GM12878 (cell line): ENCODE measurements around the gene WTIP. TPM values are rescaled to one million over a fixed set of nuclear protein-coding genes. Genes with fewer than 3 reads are reported as not detected.

Experiments used
- ATAC-seq: fragments of 200-7000 bp; cut with Tn5 transposase; 3 replicates; pipeline ENCODE4 v1.9.1; 2020; ENCODE audit warnings: mild to moderate bottlenecking, moderate library complexity
- BruUV-seq: library from RNA; stranded (reverse); fragments of 400-500 nt; replicated peaks from 2 replicates; lab custom pipeline; 2021; lab: Mats Ljungman, UMichigan
- CTCF ChIA-PET: fragments of 300-600 bp; sonication (Branson Sonifier 250); formaldehyde crosslinking; extraction: SDS; loops from one replicate; lab custom pipeline; 2021; ENCODE audit warnings: inconsistent platforms; lab: Yijun Ruan, JAX
- POLR2A ChIA-PET: fragments of 350-600 bp; formaldehyde crosslinking; extraction: SDS; loops from one replicate; lab custom pipeline; 2021; ENCODE audit warnings: inconsistent platforms; lab: Charles Lee
- RAD21 ChIA-PET: fragments of 300-600 bp; sonication (Branson Sonifier 250); formaldehyde crosslinking; loops from one replicate; lab custom pipeline; 2023; ENCODE audit warnings: antibody characterized with exemption; ENCODE audit not compliant: unreplicated experiment; lab: Charles Lee
- SMC1A ChIA-PET: fragments of 300-600 bp; sonication (Branson Sonifier 250); formaldehyde crosslinking; loops from one replicate; lab custom pipeline; 2023; ENCODE audit not compliant: unreplicated experiment, uncharacterized antibody; lab: Charles Lee
- DNase-seq: peaks from one replicate; pipeline ENCODE4 v3.0.0-alpha.2; 2011; ENCODE audit warnings: low read depth, low spot score
- FAIRE-seq: peaks from 3 replicates; lab custom pipeline; 2011; peaks lifted over from hg19 to GRCh38; lab: Jason Lieb, UNC
- H2AFZ ChIP-seq: 2 replicates; pipeline ENCODE4 v1.6.0; 2011; ENCODE audit warnings: low read depth, low read length, control low read depth; ENCODE audit not compliant: control insufficient read depth
- H3K27ac ChIP-seq: 2 replicates; pipeline ENCODE4 v1.5.1; 2011; ENCODE audit warnings: control low read depth; ENCODE audit not compliant: control insufficient read depth, insufficient read depth
- H3K27me3 ChIP-seq, 2 experiments: replicated peaks in 1 of 2; 2 replicates each; pipeline versions ENCODE4 v1.6.0 to v1.6.1; 2011; ENCODE audit warnings: low read length in 1 of 2; ENCODE audit not compliant: control insufficient read depth in 2 of 2, insufficient read depth in 2 of 2
- H3K36me3 ChIP-seq, 2 experiments: 2 replicates each; pipeline ENCODE4 v1.5.1; 2011; ENCODE audit warnings: low read length in 1 of 2; ENCODE audit not compliant: control insufficient read depth in 2 of 2, insufficient read depth in 2 of 2
- H3K4me1 ChIP-seq: 2 replicates; pipeline ENCODE4 v1.6.1; 2011; ENCODE audit warnings: mild to moderate bottlenecking, low read length, moderate library complexity, mixed read lengths; ENCODE audit not compliant: control insufficient read depth, insufficient read depth
- H3K4me2 ChIP-seq: 2 replicates; pipeline ENCODE4 v1.6.0; 2011; ENCODE audit warnings: control low read depth; ENCODE audit not compliant: control insufficient read depth, insufficient read depth
- H3K4me3 ChIP-seq: fragments of 200-600 bp; sonication (generic); 2 replicates; pipeline ENCODE4 v1.5.1; 2016
- H3K79me2 ChIP-seq: 2 replicates; pipeline ENCODE4 v1.6.0; 2011; ENCODE audit warnings: low read length; ENCODE audit not compliant: control insufficient read depth, insufficient read depth
- H3K9ac ChIP-seq: 2 replicates; pipeline ENCODE4 v1.8.0; 2011; ENCODE audit warnings: low read length, control low read depth, mixed read lengths; ENCODE audit not compliant: control insufficient read depth, insufficient read depth
- H3K9me3 ChIP-seq: replicated peaks from 3 replicates; pipeline ENCODE4 v1.5.1; 2011; ENCODE audit warnings: mild to moderate bottlenecking, low read length; ENCODE audit not compliant: control insufficient read depth, insufficient read depth
- H4K20me1 ChIP-seq: 2 replicates; pipeline ENCODE4 v1.6.0; 2011; ENCODE audit not compliant: control insufficient read depth, insufficient read depth
- BRCA1 ChIP-seq: IDR thresholded peaks from 2 replicates; pipeline ENCODE4 v1.6.1; 2011; ENCODE audit warnings: low read depth, low read length, improper control_type of control experiment
- GATAD2B ChIP-seq: fragments of 450-650 bp; conservative IDR thresholded peaks from 2 replicates; pipeline ENCODE4 v1.6.1; 2017; ENCODE audit warnings: low read depth, mild to moderate bottlenecking, moderate library complexity
- KLF5 ChIP-seq: fragments of 450-650 bp; IDR thresholded peaks from 2 replicates; pipeline ENCODE4 v1.6.1; 2014; ENCODE audit warnings: mild to moderate bottlenecking; ENCODE audit not compliant: partially characterized antibody
- NFYA ChIP-seq: IDR thresholded peaks from 2 replicates; pipeline ENCODE4 v1.6.1; 2011; ENCODE audit warnings: low read depth, mild to moderate bottlenecking, low read length, improper control_type of control experiment, borderline replicate concordance
- NFYB ChIP-seq: IDR thresholded peaks from 2 replicates; pipeline ENCODE4 v1.6.1; 2011; ENCODE audit warnings: low read depth, mild to moderate bottlenecking, low read length, improper control_type of control experiment, moderate library complexity; ENCODE audit not compliant: insufficient read depth
- PAX5 ChIP-seq: IDR thresholded peaks from 2 replicates; pipeline ENCODE4 v1.6.1; 2011; ENCODE audit warnings: low read depth, low read length, borderline replicate concordance
- SREBF1 ChIP-seq: IDR thresholded peaks from 2 replicates; pipeline ENCODE4 v1.6.1; 2012; ENCODE audit warnings: mild to moderate bottlenecking, low read length
- SUPT20H ChIP-seq: IDR thresholded peaks from 2 replicates; pipeline ENCODE4 v1.6.1; 2011; ENCODE audit warnings: low read depth, mild to moderate bottlenecking, low read length, moderate library complexity, borderline replicate concordance; ENCODE audit not compliant: control insufficient read depth
- TAF1 ChIP-seq: IDR thresholded peaks from 2 replicates; pipeline ENCODE4 v1.6.1; 2011; ENCODE audit warnings: mild to moderate bottlenecking, low read depth, low read length, borderline replicate concordance
- WGBS: methylation state at CpG from one replicate; pipeline ENCODE4 v1.1.6; 2016; ENCODE audit warnings: low lambda C conversion rate; ENCODE audit not compliant: insufficient replicate concordance, insufficient coverage; ENCODE audit errors: missing lambda C conversion rate; 5-methylcytosine and 5-hydroxymethylcytosine counted together
- in situ Hi-C: fragments of 300-500 bp; cut with MboI; formaldehyde crosslinking; loops from 9 replicates; pipeline ENCODE4 v1.14.3; 2018; ENCODE audit warnings: mixed read lengths
- intact Hi-C: fragments of 100-400 bp; cut with micrococcal nuclease; formaldehyde crosslinking; loops from one replicate; pipeline ENCODE4 v1.14.2; 2022; ENCODE audit not compliant: unreplicated experiment
- polyA plus RNA-seq, 11 experiments: library from polyadenylated mRNA; depleted of rRNA in 4 of 11; unstranded in 6 of 11; stranded (reverse) in 5 of 11; fragments of >200 nt; fragmentation: Nextera tagmentation in 4 of 11; fragmentation: Illumina TruSeq in 1 of 11; extraction: Ambion mirVana in 4 of 11; extraction: Trizol in 1 of 11; gene quantifications; 1 replicate in 1 of 11; 2 replicates in 10 of 11; pipeline versions ENCODE4 v1.2.1 to v1.2.3, GENCODE V29; 2011 to 2016; ENCODE audit warnings: inconsistent platforms in 2 of 11, missing spikeins in 2 of 11, low read depth in 1 of 11
- total RNA-seq, 4 experiments: library from RNA; depleted of rRNA in 3 of 4; stranded (reverse); fragments of >200 nt in 3 of 4; fragmentation: Illumina TruSeq in 1 of 4; extraction: Trizol in 1 of 4; gene quantifications; 2 replicates each; pipeline versions ENCODE4 v1.2.1 to v1.2.3, GENCODE V29; 2013 to 2021
- TF ChIP-seq, protein P1 (sequence below): fragments of 450-650 bp; conservative IDR thresholded peaks from 2 replicates; pipeline ENCODE4 v1.6.1; 2017; ENCODE audit warnings: mild to moderate bottlenecking, moderate library complexity
- TF ChIP-seq, protein P2 (sequence below): fragments of 450-650 bp; IDR thresholded peaks from 2 replicates; pipeline ENCODE4 v1.6.1; 2017; ENCODE audit warnings: borderline replicate concordance

Gene WTIP
- total and polyA plus RNA-seq, 10 of the 15 experiments (the other 5 are each of a cell fraction or from before 2014, with no cell fraction given): 0.06 to 0.77 (median 0.17) TPM; not detected in 2

DNA sequence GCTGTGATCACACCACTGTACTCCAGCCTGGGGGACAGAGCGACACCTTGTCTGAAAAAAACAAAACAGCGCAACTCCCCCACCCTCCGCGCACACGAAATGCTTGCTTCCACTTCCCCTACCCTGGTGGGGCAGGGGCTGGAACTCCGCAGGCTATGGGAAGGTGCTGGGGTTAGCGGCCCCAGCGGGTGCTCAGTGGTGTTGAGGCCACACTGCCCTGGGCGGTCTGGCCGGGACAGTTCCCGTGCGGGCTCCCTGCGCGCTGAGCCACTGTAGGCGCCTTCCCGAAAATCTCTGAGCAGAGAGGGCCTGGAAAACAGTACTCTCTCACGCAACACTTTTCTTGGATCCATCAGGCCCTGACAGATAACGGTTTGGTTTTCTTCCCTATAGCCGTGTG, 1.1 kb upstream of the WTIP start:
- in situ Hi-C loops: no loop called here
- no peak for FAIRE-seq

More for the DNA sequence above, 1.1 kb upstream of the WTIP start:
- Histone ChIP-seq H4K20me1 (no peaks in the 10 kb centered on the region), H3K9me3 (no peaks in the 10 kb centered on the region), H3K4me3 (no peak overlapping the region), H3K27me3 (peaks cover 2 to 5% of the 10 kb centered on the region in 2 experiments; a peak in 3 of 4 replicates), H3K36me3 (no peaks in the 10 kb centered on the region), H3K9ac (no peak overlapping the region), H3K4me1 (no peaks in the 10 kb centered on the region), H3K79me2 (no peaks in the 10 kb centered on the region), H3K4me2 (no peak overlapping the region), H3K27ac (no peak overlapping the region), H2AFZ (no peak overlapping the region)
- BruUV-seq: no TSS peak
- POLR2A ChIA-PET: no interaction called here
- CTCF ChIA-PET: no interaction called here
- 79% methylated on average over 19 of the region's 19 CpGs for WGBS
- SMC1A ChIA-PET: no interaction called here
- DNase-seq (no peak), ATAC-seq (no peak)
- TF ChIP-seq SUPT20H: no peak
- no peak for TF ChIP-seq BRCA1
- no peak for TF ChIP-seq PAX5
- TF ChIP-seq, protein P1, sequence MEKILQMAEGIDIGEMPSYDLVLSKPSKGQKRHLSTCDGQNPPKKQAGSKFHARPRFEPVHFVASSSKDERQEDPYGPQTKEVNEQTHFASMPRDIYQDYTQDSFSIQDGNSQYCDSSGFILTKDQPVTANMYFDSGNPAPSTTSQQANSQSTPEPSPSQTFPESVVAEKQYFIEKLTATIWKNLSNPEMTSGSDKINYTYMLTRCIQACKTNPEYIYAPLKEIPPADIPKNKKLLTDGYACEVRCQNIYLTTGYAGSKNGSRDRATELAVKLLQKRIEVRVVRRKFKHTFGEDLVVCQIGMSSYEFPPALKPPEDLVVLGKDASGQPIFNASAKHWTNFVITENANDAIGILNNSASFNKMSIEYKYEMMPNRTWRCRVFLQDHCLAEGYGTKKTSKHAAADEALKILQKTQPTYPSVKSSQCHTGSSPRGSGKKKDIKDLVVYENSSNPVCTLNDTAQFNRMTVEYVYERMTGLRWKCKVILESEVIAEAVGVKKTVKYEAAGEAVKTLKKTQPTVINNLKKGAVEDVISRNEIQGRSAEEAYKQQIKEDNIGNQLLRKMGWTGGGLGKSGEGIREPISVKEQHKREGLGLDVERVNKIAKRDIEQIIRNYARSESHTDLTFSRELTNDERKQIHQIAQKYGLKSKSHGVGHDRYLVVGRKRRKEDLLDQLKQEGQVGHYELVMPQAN: no peak
- no peak for TF ChIP-seq TAF1
- TF ChIP-seq SREBF1: no peak
- TF ChIP-seq NFYA: no peak
- TF ChIP-seq KLF5: no peak
- TF ChIP-seq GATAD2B: no peak
- TF ChIP-seq, protein P2, sequence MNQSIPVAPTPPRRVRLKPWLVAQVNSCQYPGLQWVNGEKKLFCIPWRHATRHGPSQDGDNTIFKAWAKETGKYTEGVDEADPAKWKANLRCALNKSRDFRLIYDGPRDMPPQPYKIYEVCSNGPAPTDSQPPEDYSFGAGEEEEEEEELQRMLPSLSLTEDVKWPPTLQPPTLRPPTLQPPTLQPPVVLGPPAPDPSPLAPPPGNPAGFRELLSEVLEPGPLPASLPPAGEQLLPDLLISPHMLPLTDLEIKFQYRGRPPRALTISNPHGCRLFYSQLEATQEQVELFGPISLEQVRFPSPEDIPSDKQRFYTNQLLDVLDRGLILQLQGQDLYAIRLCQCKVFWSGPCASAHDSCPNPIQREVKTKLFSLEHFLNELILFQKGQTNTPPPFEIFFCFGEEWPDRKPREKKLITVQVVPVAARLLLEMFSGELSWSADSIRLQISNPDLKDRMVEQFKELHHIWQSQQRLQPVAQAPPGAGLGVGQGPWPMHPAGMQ: no peak
- no peak for TF ChIP-seq NFYB
- RAD21 ChIA-PET: no interaction called here
- intact Hi-C loops: no loop called here
